ENCODE measurements around the gene DDX3Y.

Gene DDX3Y

GRCh38 chrY:12904618-12905516 lies at the start of gene DDX3Y:
TSS of gene DDX3Y (plus strand) at chrY:12904868. CDS start at chrY:12904937, 69 bp downstream.
- no peak for DNase-seq

- no peak for DNase-seq
These were observed 48.8 kb upstream of the DDX3Y start for GRCh38 chrY:12855791-12856275.

- no peak for DNase-seq
These were observed 36.7 kb upstream of the DDX3Y start for GRCh38 chrY:12867960-12868359.

GRCh38 chrY:12896973-12897372 lies 7.7 kb upstream of the DDX3Y start:
- no peak for DNase-seq

- no peak for DNase-seq
These were observed 6.1 kb upstream of the DDX3Y start for GRCh38 chrY:12898604-12899003.

GRCh38 chrY:12905517-12905872 lies 827 bp downstream of the DDX3Y start:
- no peak for DNase-seq

- DNase-seq = no peak
These were observed 1.2 kb downstream of the DDX3Y start for GRCh38 chrY:12905895-12906294.

- no peak for DNase-seq
These were observed 8.9 kb downstream of the DDX3Y start for GRCh38 chrY:12913541-12913940.

GRCh38 chrY:12928043-12928442 lies 23.4 kb downstream of the DDX3Y start:
- DNase-seq = no peak

- no peak for DNase-seq
These were observed 37.3 kb downstream of the DDX3Y start for GRCh38 chrY:12941725-12942687.

Data from activated CD4-positive, alpha-beta T cell treated with anti-CD3 and anti-CD28 coated beads, Interleukin-2, Interleukin-6, amounts not matched to agents 100 ng/mL and 50 ng/mL, durations not matched to agents 16 hours and 8 hours (primary cell).